ENCODE results near the gene STX17.
A peak's percentile ranks its signal among the peaks of the same experiment; 100 is the strongest.

The STX17 gene

GRCh38 chr9:99859243-99859980 is 47.0 kb upstream of the STX17 start:
- Histone ChIP-seq H3K27me3 (ENCODE audit: insufficient read depth, low read length, poor library complexity, severe bottlenecking) (no peaks in the 10 kb centered on the region), H3K9me3 (ENCODE audit: insufficient read depth, low read depth, low read length) (no peaks in the 10 kb centered on the region), H3K9me2 (replicated peaks; ENCODE audit: low read depth, low read length) (no peaks in the 10 kb centered on the region), H2AFZ (ENCODE audit: low read length) (no peak overlapping the region), H3K9ac (ENCODE audit: low read depth, low read length, poor library complexity, severe bottlenecking) (no peak overlapping the region), H4K20me1 (ENCODE audit: insufficient read depth, low read length, poor library complexity, severe bottlenecking) (no peaks in the 10 kb centered on the region), H3K4me3 (ENCODE audit: low read length, poor library complexity, severe bottlenecking) (no peak overlapping the region), H3K4me2 (ENCODE audit: low read depth, low read length, poor library complexity, severe bottlenecking) (no peak overlapping the region), H3K4me1 (ENCODE audit: insufficient read depth, low read length, poor library complexity, severe bottlenecking) (peaks cover 4% of the 10 kb centered on the region), H3F3A (ENCODE audit: low read depth) (no peaks in the 10 kb centered on the region), H3K79me2 (ENCODE audit: insufficient read depth, low read length) (no peaks in the 10 kb centered on the region), H3K36me3 (ENCODE audit: insufficient read depth, low read length) (no peaks in the 10 kb centered on the region)
- TF ChIP-seq EZH2phosphoT487 (IDR thresholded peaks at IDR 0.05; ENCODE audit: borderline replicate concordance) (no peak), CTCF (conservative IDR thresholded peaks at IDR 0.05; ENCODE audit: low read length) (no peak)

- TF ChIP-seq CTCF (conservative IDR thresholded peaks at IDR 0.05; ENCODE audit: low read length), result no peak
- no peak for TF ChIP-seq EZH2phosphoT487 (IDR thresholded peaks at IDR 0.05; ENCODE audit: borderline replicate concordance)
These were observed 46.2 kb upstream of the STX17 start for GRCh38 chr9:99860266-99860665.

GRCh38 chr9:99863955-99864354 is 42.5 kb upstream of the STX17 start:
- H2AFZ ChIP-seq (ENCODE audit: low read length), result peak overlapping the region; percentile 36; the same call in 1 of the 2 replicates
- no peak overlapping the region for H3K4me3 ChIP-seq (ENCODE audit: low read length, poor library complexity, severe bottlenecking)
- no peaks in the 10 kb centered on the region for H3K9me2 ChIP-seq (replicated peaks; ENCODE audit: low read depth, low read length)
- no peak overlapping the region for H3K9ac ChIP-seq (ENCODE audit: low read depth, low read length, poor library complexity, severe bottlenecking)
- H3K4me2 ChIP-seq (ENCODE audit: low read depth, low read length, poor library complexity, severe bottlenecking), result no peak overlapping the region
- H3K27me3 ChIP-seq (ENCODE audit: insufficient read depth, low read length, poor library complexity, severe bottlenecking), result no peaks in the 10 kb centered on the region
- no peaks in the 10 kb centered on the region for H3K36me3 ChIP-seq (ENCODE audit: insufficient read depth, low read length)
- no peaks in the 10 kb centered on the region for H3F3A ChIP-seq (ENCODE audit: low read depth)
- no peaks in the 10 kb centered on the region for H3K79me2 ChIP-seq (ENCODE audit: insufficient read depth, low read length)
- no peak for TF ChIP-seq CTCF (conservative IDR thresholded peaks at IDR 0.05; ENCODE audit: low read length)
- no peak for TF ChIP-seq EZH2phosphoT487 (IDR thresholded peaks at IDR 0.05; ENCODE audit: borderline replicate concordance)
- peaks cover 34% of the 10 kb centered on the region for H3K4me1 ChIP-seq (ENCODE audit: insufficient read depth, low read length, poor library complexity, severe bottlenecking)
- no peaks in the 10 kb centered on the region for H3K9me3 ChIP-seq (ENCODE audit: insufficient read depth, low read depth, low read length)
- no peaks in the 10 kb centered on the region for H4K20me1 ChIP-seq (ENCODE audit: insufficient read depth, low read length, poor library complexity, severe bottlenecking)

More at GRCh38 chr9:99860266-99860665, 46.2 kb upstream of the STX17 start:
- H3K9me3 ChIP-seq (ENCODE audit: insufficient read depth, low read depth, low read length), result no peaks in the 10 kb centered on the region
- no peak overlapping the region for H3K4me2 ChIP-seq (ENCODE audit: low read depth, low read length, poor library complexity, severe bottlenecking)
- H3K4me3 ChIP-seq (ENCODE audit: low read length, poor library complexity, severe bottlenecking), result no peak overlapping the region
- no peaks in the 10 kb centered on the region for H3F3A ChIP-seq (ENCODE audit: low read depth)
- no peaks in the 10 kb centered on the region for H3K36me3 ChIP-seq (ENCODE audit: insufficient read depth, low read length)
- no peak overlapping the region for H2AFZ ChIP-seq (ENCODE audit: low read length)
- no peaks in the 10 kb centered on the region for H4K20me1 ChIP-seq (ENCODE audit: insufficient read depth, low read length, poor library complexity, severe bottlenecking)
- H3K4me1 ChIP-seq (ENCODE audit: insufficient read depth, low read length, poor library complexity, severe bottlenecking), result peaks cover 7% of the 10 kb centered on the region
- H3K9ac ChIP-seq (ENCODE audit: low read depth, low read length, poor library complexity, severe bottlenecking), result no peak overlapping the region
- no peaks in the 10 kb centered on the region for H3K9me2 ChIP-seq (replicated peaks; ENCODE audit: low read depth, low read length)
- H3K79me2 ChIP-seq (ENCODE audit: insufficient read depth, low read length), result no peaks in the 10 kb centered on the region
- H3K27me3 ChIP-seq (ENCODE audit: insufficient read depth, low read length, poor library complexity, severe bottlenecking), result no peaks in the 10 kb centered on the region

Measured in Loucy (cell line).